Right ventricle myocardium superior (tissue), 1 donor: ENCODE results near the gene HS1BP3. TPM values are rescaled to one million over a fixed set of nuclear protein-coding genes. Genes with fewer than 3 reads are reported as not detected.

Source experiments
- ATAC-seq: fragments of 200-7000 bp; cut with Tn5 transposase; one replicate; pipeline ENCODE4 v1.9.1; 2020; ENCODE audit warnings: mild to moderate bottlenecking; ENCODE audit not compliant: poor library complexity
- DNase-seq: peaks from one replicate; pipeline ENCODE4 v3.0.0-alpha.2; 2020
- intact Hi-C: fragments of 100-400 bp; cut with DNase I; formaldehyde crosslinking; loops from one replicate; pipeline ENCODE4 v1.11.2; 2022
- total RNA-seq: library from RNA; stranded (reverse); fragmentation: NEBNext Ultra II Directional; extraction: Animal tissue kit (Norgen Biotek cat#: 25700); gene quantifications from one replicate; pipeline ENCODE4 v1.2.1, GENCODE V29; 2021
- donor health status: DM: no; HTN: yes; CAD: no; lungs with severe emphysema.

The HS1BP3 gene
- total RNA-seq, 1 donor from 2014 or later: 19.7 TPM

GRCh38 chr2:20625491-20626391 is 25.2 kb downstream of the HS1BP3 start:
- ATAC-seq: peak; percentile 53
- peak; percentile 74 for DNase-seq
- intact Hi-C loops: no loop called here

GRCh38 chr2:20624884-20625485 is 25.9 kb downstream of the HS1BP3 start:
- peak; percentile 40 for DNase-seq
- ATAC-seq: no peak
- intact Hi-C loops: no loop called here

DNA sequence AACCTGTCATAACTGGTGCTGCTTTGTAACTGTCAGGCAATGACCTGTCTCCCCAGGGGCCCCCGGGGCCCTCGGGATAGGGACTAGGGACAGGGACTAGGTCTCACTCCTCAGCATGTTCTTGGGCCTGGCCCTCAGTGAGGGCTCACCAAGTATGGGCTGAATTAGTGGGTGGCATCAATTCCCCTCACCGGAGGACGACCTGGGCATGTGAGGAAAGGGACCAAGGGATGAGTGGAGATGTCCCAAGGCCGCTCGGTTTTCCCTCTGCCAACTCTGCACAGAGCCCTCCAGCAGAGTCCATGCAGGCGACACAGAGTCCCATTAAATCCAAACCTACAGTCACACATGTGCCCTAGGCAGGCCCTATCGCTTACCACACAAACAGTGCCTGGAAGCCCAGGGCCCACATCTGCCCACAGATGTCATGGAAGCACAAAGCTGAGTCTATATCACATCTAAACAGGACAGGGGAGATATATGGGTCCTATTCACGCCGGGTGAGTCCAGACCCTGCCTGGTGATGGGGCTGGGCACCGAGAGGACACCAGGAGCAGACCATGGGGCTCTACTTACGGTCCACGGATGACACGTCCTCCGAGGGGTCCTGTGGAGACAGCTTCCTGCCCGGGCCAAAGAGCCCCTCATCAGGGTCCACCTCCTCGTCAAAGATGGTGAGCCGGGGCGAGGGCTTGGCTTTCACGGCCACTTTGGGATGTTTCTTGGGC is 26.6 kb downstream of the HS1BP3 start:
- ATAC-seq: no peak
- DNase-seq: peak; percentile 40
- intact Hi-C loops: no loop called here

DNA sequence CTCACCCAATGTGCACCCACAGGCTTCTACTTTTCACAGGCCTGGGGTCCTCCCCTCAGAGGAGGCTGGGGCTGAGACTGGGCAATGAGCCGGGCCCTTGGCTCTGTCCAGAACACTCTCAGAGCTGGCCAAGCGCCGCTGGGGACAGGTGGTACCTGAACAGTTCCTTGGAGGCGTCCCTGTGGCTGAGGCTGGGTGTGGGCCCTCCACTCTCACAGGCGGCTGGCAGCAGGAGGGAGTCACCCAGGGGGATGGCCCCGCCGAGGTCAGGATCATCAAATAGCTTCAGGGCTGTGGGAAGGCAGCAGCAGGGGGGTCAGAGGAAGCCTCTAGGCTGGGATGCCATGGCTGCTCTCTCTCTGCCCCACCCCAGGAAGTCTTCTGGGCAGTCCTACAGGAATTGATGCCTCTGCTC is 27.1 kb downstream of the HS1BP3 start:
- intact Hi-C loops: no loop called here
- DNase-seq (peak; percentile 40), ATAC-seq (no peak)

- DNase-seq (peak; percentile 26), ATAC-seq (no peak)
- intact Hi-C loops: no loop called here
Observed at GRCh38 chr2:20623241-20623640, 27.7 kb downstream of the HS1BP3 start.

- intact Hi-C loops: no loop called here
- ATAC-seq (peak; percentile 50), DNase-seq (peak; percentile 90)
Observed at GRCh38 chr2:20622731-20623130, 28.2 kb downstream of the HS1BP3 start.

DNA sequence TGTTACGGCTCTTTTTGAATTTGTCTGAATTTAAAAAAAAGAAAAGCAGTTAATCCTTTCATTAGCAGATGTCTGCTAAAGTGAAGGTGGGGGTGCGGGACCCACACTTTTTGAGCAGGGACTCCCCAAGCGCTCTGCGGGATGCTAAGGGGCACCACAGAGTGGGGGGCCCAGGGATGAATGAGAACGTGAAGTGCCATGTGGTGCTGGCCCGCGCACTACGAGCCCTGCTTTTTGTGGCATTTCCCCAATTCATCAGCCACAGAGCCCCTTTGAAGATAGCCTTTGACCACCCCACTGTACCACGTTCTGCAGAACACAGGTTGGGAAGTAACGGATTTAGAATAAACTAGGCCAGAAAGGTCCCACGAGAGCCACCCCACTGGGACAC is 28.6 kb downstream of the HS1BP3 start:
- ATAC-seq: no peak
- peak; percentile 39 for DNase-seq
- intact Hi-C loops: no loop called here

DNA sequence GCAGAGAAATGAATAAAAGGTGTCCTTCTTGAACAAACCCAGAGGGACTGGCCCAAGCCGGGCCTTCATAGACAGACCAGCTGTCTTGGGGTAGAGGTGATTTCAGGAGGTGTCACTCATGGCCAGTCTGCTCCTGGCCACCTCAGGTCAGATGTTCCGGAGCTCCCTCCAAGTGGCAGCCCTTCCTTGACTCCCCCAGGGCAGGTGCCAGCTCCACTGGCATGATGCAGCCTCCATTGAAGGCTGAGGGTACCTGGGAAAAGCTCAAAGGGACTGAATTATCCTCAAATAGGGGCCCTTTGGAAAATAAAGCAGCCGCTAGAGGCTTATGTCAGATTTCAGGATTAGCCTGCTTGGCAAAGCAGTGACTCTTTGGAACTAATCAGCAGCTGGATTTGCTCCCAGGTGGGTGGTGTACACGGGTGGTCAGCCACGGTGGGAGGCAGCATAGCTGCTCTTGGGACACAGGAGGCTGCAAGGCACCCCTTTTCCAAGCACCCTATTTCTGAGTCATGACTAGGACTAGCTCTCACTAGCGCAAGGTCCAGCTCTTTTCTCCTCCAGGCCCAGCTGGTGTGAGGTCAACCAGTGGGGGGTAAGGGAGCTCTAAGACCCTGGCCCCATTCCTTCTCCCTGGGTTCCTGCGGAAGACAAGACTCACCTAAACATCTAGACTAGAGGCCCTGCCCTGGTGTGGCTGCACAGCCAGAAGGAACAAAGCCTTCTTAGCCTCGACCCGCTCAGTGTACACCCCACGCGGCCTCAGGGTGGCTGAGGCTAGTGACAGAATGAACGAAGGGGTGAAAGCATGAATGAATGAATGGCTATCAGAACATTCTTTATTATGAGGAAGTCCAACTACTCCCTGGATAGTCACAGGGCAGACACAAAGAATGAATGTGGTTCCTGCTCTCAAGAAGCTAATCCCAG is 29.3 kb downstream of the HS1BP3 start:
- DNase-seq (peak; percentile 24), ATAC-seq (no peak)
- intact Hi-C loops: no loop called here

GRCh38 chr2:20620696-20621365 is 30.1 kb downstream of the HS1BP3 start:
- no peak for ATAC-seq
- intact Hi-C loops: no loop called here
- DNase-seq: peak; percentile 32

GRCh38 chr2:20620271-20620681 is 30.6 kb downstream of the HS1BP3 start:
- intact Hi-C loops: no loop called here
- ATAC-seq (no peak), DNase-seq (peak; percentile 38)

GRCh38 chr2:20619624-20620024 is 31.3 kb downstream of the HS1BP3 start:
- intact Hi-C loops: no loop called here
- ATAC-seq (peak; percentile 0), DNase-seq (peak; percentile 70)

DNA sequence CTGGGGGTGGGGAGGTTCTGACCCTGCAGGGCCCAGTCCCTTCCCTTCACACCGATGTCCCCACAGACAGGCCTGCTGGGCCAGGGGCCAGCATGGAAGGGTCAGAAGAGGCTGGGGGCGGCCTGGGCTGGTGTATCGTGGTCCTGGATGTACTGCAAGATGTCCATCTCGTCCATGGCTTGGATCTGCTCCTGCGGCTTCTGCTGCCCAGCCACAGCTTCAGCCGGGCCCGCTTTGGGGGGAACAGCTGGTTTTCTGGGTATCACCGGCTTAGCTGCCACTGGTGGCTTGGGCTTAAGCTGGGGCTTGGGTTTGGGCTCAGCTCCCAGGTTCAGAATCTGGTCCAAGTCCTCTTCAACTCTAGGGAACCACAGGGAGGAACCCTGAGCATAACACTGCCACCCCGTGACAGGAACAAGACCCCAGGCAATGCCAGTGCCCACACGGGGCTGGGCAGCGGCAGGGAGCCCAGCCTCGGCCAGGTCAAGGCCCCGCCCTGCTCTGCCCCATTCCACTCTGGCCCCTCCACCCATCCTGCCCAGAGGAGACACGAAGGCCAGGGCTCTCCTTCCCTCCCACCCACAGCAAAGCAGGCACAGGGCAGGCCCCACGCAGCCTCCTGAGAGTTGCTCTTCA is 31.9 kb downstream of the HS1BP3 start:
- ATAC-seq (no peak), DNase-seq (peak; percentile 51)
- intact Hi-C loops: no loop called here

DNA sequence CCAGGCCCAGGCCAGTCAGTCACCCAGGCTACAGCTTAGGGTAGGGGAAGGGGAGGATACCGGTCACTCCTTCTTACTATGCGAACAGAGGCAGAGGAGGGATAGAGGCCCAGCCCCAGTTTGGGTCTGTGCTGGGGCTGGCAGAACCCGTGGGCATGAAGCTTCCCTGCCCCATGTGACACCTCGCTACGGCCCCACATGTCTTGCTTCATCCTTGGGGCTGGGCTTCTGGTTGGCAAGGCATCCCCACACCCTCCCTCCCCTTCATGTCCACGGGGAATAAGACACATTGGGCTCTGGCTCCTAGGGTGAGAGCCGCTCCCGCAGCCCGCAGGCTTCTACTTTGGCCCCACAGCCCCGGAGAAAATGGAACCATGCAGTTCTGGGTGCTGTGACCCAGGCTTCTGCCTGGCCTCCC is 32.4 kb downstream of the HS1BP3 start:
- DNase-seq: peak; percentile 61
- peak; percentile 4 for ATAC-seq
- intact Hi-C loops: no loop called here

GRCh38 chr2:20617892-20618467 is 32.9 kb downstream of the HS1BP3 start:
- ATAC-seq (peak; percentile 78), DNase-seq (peak; percentile 97)
- intact Hi-C loops: no loop called here

GRCh38 chr2:20617081-20617575 is 33.8 kb downstream of the HS1BP3 start:
- intact Hi-C loops: no loop called here
- DNase-seq (peak; percentile 91), ATAC-seq (peak; percentile 65)

DNA sequence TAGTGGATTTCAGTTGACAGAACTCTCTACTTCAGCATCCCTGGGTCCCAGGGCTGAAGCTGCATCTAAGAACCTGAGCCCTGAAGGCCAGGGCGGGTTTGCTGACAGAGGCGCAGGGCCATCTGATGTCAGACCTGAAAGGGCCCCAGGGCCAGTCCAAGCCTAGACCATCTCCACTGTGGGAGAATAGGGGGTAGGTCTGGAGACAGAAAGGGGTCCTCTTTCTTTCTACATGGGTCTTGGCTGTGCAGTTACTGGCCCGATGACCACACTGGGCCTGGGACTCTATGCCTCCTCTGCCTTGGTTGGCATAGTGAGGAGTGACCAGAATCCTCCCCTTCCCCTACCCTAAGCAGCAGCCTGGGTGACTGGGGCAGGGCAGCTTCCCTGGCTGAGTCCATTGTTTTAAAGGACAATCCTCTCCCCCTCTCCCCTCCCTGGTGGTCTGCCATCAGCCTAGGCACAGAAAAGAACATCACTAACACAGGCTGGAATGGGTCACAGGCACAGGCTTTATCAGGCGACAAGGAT is 34.5 kb downstream of the HS1BP3 start:
- intact Hi-C loops: no loop called here
- no peak for ATAC-seq
- peak; percentile 38 for DNase-seq
